Measurements from ENCODE around the gene SLC7A10. TPM values are rescaled to one million over a fixed set of nuclear protein-coding genes. Genes with fewer than 3 reads are reported as not detected.
"Not testable (repeated sequence)": the region's sequence is repeated elsewhere in the genome, so short reads cannot be mapped to it uniquely, and the experiment has no call there.

Gene SLC7A10
- total RNA-seq, 1 experiment from 2014 or later, result not detected

- no peak for DNase-seq (ENCODE audit: extremely low read depth, low read depth)
These were observed 5.5 kb downstream of the SLC7A10 start for GRCh38 chr19:33220115-33220514.

- DNase-seq (ENCODE audit: extremely low read depth, low read depth), result no peak
These were observed 6.3 kb downstream of the SLC7A10 start for GRCh38 chr19:33219261-33219815.

- no peak for DNase-seq (ENCODE audit: extremely low read depth, low read depth)
These were observed 7.8 kb downstream of the SLC7A10 start for GRCh38 chr19:33217881-33218280.

GRCh38 chr19:33216198-33216830 lies 9.3 kb downstream of the SLC7A10 start:
- no peak for DNase-seq (ENCODE audit: extremely low read depth, low read depth)

- DNase-seq (ENCODE audit: extremely low read depth, low read depth), result no peak
These were observed 10.0 kb downstream of the SLC7A10 start for GRCh38 chr19:33215438-33216197.

- DNase-seq (ENCODE audit: extremely low read depth, low read depth), result no peak
These were observed 11.1 kb downstream of the SLC7A10 start for GRCh38 chr19:33214596-33214995.

- no peak for DNase-seq (ENCODE audit: extremely low read depth, low read depth)
These were observed 13.0 kb downstream of the SLC7A10 start for GRCh38 chr19:33212436-33213172.

GRCh38 chr19:33211794-33212435 lies 13.7 kb downstream of the SLC7A10 start:
- DNase-seq (ENCODE audit: extremely low read depth, low read depth), result no peak

GRCh38 chr19:33210266-33210940 lies 15.2 kb downstream of the SLC7A10 start:
- no peak for DNase-seq (ENCODE audit: extremely low read depth, low read depth)

GRCh38 chr19:33209850-33210230 lies 15.8 kb downstream of the SLC7A10 start:
- DNase-seq (ENCODE audit: extremely low read depth, low read depth), result not testable (repeated sequence)

GRCh38 chr19:33208904-33209849 lies 16.5 kb downstream of the SLC7A10 start:
- no peak for DNase-seq (ENCODE audit: extremely low read depth, low read depth)

- no peak for DNase-seq (ENCODE audit: extremely low read depth, low read depth)
These were observed 17.2 kb downstream of the SLC7A10 start for GRCh38 chr19:33208371-33208895.

GRCh38 chr19:33207903-33208302 lies 17.7 kb downstream of the SLC7A10 start:
- no peak for DNase-seq (ENCODE audit: extremely low read depth, low read depth)

- no peak for DNase-seq (ENCODE audit: extremely low read depth, low read depth)
These were observed 18.5 kb downstream of the SLC7A10 start for GRCh38 chr19:33207040-33207620.

GRCh38 chr19:33206261-33207039 lies 19.2 kb downstream of the SLC7A10 start:
- DNase-seq (ENCODE audit: extremely low read depth, low read depth), result no peak

- DNase-seq (ENCODE audit: extremely low read depth, low read depth), result no peak
These were observed 20.0 kb downstream of the SLC7A10 start for GRCh38 chr19:33205531-33206260.

- DNase-seq (ENCODE audit: extremely low read depth, low read depth), result no peak
These were observed 20.5 kb downstream of the SLC7A10 start for GRCh38 chr19:33205110-33205509.

Data from NCI-H460 (cell line).